WI38 (cell line): ENCODE measurements around the gene KDM2B.

Experiments used
- H3K4me3 ChIP-seq: 2 replicates; pipeline ENCODE4 v1.5.1; 2011; ENCODE audit warnings: low read depth, mild to moderate bottlenecking, control low read depth, low read length
- CTCF ChIP-seq: IDR thresholded peaks from 2 replicates; pipeline ENCODE4 v1.5.1; 2012; ENCODE audit warnings: low read depth, mild to moderate bottlenecking, control low read depth, low read length

Gene KDM2B

DNA sequence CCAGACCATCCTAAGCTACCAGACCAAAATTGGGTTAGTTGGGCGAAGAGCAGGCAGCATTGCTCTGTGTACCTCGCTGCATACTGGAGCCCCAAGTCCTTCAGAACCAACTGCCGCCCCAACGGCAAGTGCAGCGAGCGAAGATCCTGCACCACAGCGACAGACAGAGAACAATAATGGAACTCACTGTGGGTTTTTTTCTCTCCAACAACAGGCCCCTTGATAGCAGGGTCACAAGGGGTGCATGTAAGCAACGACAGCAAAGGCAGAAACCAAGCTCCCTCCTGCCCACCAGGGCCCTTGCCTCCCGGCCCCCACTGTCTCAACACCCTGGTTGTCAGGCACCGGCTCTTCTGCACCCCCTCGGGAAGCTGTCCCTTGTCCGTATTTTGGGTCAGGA, 141.9 kb downstream of the KDM2B start:
- TF ChIP-seq CTCF: no peak
- H3K4me3 ChIP-seq: no peak overlapping the region

- H3K4me3 ChIP-seq: no peak overlapping the region
- TF ChIP-seq CTCF: no peak
Measured at GRCh38 chr12:121436706-121437105, 144.1 kb downstream of the KDM2B start.

GRCh38 chr12:121432740-121433480, 147.9 kb downstream of the KDM2B start:
- TF ChIP-seq CTCF: no peak
- H3K4me3 ChIP-seq: no peak overlapping the region

GRCh38 chr12:121430833-121431415, 149.9 kb downstream of the KDM2B start:
- no peak for TF ChIP-seq CTCF
- no peak overlapping the region for H3K4me3 ChIP-seq

DNA sequence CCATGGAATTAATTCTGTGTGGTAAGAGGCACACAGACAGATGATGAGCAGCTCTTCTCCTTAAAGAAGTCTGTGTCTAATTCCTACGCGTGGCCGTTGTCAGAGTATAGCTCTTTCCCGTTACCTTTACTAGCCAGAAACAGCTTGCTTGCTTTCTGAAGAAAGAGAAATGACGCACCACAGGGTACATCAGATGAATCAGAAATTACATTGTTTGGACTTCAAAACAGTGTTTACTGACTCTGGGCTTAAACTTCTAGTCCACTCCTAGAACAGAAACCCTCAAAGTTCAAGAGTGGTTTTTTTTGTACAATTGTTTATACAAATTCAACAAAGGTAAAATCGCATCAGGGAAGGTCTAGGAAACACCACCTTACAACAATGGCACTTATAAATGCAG, 151.9 kb downstream of the KDM2B start:
- no peak overlapping the region for H3K4me3 ChIP-seq
- no peak for TF ChIP-seq CTCF

GRCh38 chr12:121427556-121428050, 153.2 kb downstream of the KDM2B start:
- H3K4me3 ChIP-seq: no peak overlapping the region
- TF ChIP-seq CTCF: no peak

DNA sequence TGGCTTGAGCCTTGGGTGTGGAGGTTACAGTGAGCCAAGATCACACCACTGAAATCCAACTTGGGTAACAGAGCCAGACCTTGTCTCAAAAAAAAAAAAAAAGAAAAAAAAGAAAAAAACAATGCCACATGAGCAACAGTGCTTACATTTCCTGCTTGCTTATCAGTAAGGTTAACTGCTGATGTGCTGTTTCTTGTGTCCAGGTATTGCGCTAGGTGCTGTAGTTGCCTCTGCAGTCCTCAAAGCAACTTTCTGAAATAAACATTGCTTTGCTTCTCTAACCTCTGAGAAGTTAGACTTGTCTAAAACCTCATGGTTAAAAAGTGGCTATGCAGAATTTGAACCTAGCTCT, 156.2 kb downstream of the KDM2B start:
- TF ChIP-seq CTCF: no peak
- H3K4me3 ChIP-seq: no peak overlapping the region
